Stimulated activated CD4-positive, alpha-beta T cell treated with anti-CD3 and anti-CD28 coated beads, TNF-alpha, amount 100 ng/mL, for 24 hours (primary cell): ENCODE results near the gene ZNF205.
"Not testable (repeated sequence)": the region's sequence is repeated elsewhere in the genome, so short reads cannot be mapped to it uniquely, and the experiment has no call there.

Experiments
- DNase-seq, 3 experiments: peaks; one replicate each; pipeline ENCODE4 v3.0.0-alpha.2; 2020; ENCODE audit warnings: low read depth in 3 of 3

The ZNF205 gene

GRCh38 chr16:3148256-3149192 is 36.1 kb downstream of the ZNF205 start:
- DNase-seq: no peak

GRCh38 chr16:3149193-3149530 is 36.8 kb downstream of the ZNF205 start:
- DNase-seq: no peak

- DNase-seq: peak in 1 of 3 experiments; percentile 61
Observed at GRCh38 chr16:3149630-3150345, 37.4 kb downstream of the ZNF205 start.

- peak; percentile 97 to 99 (median 98) for DNase-seq
Observed at GRCh38 chr16:3150346-3151218, 38.2 kb downstream of the ZNF205 start.

DNA sequence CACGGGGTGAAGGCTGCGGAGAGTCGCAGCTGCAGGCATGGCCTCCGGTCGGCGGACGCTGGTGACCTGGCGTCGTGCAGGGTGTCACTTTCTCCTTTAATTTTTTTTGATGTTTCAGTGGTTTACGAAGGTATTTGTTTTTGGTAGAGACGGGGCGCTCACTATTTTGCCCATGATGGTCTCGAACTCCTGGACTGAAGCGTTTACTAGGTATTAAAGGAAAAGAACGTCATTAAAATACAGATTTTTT is 39.6 kb downstream of the ZNF205 start:
- DNase-seq: no peak

DNA sequence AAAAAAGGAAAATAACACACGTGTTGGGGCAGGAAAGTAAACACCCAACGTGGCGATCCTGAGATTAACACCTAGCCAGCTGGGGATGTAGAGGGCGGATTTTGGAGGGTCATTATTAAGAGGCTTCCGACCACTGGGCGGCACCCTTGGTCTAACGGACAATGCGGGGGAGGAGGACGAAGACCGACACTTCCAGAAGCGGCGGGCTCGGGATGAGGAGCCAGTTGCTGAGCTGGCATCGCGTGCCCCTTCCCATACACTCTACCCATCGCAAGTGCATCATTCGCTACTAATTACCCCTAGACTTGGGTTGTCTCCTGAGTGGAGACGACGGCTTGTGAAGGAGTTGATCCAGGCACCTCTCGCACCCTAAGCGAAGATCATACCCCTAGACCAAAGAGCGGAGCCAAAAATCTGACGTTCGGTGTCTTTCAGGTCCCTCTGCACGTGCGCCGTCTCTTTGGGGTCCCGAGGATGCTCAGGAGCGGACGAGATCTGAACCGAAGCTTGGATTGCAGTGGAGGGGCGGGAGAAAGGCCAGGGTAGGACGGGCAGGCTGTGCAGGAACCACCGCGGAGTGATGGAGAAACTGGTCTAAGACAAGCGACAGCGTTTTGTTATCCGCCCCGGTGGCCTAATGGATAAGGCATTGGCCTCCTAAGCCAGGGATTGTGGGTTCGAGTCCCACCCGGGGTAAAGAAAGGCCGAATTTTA is 40.0 kb downstream of the ZNF205 start:
- DNase-seq: peak; percentile 75 to 92 (median 80)

DNA sequence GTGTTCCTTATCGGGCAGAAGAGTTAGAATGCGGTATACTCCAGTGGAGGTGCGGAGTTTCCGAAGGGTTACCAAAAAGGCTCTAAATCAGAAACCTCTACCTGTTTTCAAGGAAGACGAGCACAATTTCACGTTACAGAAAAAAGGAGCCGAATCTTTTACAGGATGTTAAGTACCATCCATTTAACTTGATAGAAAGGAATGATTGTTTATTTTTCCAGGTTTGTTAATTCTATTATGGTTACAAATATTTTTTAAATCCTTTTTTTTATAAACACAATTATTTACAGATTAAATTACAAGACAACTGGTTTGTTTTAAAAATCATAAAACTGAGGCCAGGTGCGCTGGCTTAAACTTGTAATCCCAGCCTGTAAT is 40.6 kb downstream of the ZNF205 start:
- no peak for DNase-seq

DNA sequence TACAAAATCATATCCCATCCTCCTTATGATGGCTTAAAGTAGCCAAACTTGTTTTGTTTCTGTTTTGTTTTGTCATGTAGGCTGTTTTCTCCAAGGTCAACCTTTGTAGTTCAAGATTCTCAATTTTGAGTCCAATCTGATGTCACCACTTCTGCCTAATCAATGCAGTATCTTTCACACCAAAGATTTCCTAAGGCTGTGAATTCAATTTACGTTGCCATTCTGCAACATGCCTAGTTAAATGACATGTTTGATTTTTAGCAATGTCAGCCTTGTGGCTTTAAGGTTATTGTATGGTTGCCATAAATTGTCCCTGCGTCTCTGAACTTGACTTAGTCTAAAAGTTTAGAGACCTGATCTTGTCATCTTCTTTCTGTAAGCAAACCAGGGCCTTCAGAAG is 42.8 kb downstream of the ZNF205 start:
- DNase-seq: no peak

GRCh38 chr16:3155972-3156371 is 43.6 kb downstream of the ZNF205 start:
- DNase-seq: no peak

DNA sequence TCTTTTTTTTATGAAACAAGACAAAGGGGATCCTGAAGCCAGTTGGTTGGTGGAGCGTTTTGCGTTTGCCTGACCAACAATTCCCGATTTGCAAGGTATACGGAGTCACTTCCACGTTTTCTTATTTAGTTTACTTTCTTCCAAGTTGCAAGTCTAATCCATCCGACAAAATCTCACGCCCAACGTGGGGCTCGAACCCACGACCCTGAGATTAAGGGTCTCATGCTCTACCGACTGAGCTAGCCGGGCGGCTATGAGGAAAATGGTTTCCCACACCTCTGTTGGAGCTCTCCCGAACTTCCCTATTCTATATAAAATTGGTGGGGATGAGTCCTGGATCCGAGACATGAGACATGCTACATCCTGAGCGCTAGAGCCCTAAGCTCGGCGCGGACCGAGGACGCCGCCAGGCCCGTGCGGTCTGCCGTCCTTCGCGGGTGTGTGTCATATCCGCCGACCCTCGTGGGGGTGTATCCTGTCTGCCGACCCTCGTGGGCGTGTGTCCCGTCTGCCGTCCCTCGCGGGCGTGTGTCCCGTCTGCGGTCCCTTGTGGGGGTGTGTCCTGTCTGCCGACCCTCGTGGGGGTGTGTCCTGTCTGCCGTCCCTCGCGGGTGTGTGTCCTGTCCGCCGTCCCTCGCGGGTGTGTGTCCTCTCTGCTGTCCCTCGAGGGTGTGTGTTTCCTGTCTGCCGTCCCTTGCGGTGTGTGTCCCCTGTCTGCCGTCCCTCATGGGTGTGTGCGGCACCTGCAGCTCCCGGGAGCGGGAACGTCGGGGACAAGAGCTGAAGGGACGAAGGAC is 45.0 kb downstream of the ZNF205 start:
- DNase-seq: peak in 2 of 3 experiments; percentile 46 to 65

- no peak for DNase-seq
Observed at GRCh38 chr16:3158026-3158509, 45.7 kb downstream of the ZNF205 start.

GRCh38 chr16:3158510-3159314 is 46.3 kb downstream of the ZNF205 start:
- DNase-seq: peak; percentile 69 to 81 (median 70)

DNA sequence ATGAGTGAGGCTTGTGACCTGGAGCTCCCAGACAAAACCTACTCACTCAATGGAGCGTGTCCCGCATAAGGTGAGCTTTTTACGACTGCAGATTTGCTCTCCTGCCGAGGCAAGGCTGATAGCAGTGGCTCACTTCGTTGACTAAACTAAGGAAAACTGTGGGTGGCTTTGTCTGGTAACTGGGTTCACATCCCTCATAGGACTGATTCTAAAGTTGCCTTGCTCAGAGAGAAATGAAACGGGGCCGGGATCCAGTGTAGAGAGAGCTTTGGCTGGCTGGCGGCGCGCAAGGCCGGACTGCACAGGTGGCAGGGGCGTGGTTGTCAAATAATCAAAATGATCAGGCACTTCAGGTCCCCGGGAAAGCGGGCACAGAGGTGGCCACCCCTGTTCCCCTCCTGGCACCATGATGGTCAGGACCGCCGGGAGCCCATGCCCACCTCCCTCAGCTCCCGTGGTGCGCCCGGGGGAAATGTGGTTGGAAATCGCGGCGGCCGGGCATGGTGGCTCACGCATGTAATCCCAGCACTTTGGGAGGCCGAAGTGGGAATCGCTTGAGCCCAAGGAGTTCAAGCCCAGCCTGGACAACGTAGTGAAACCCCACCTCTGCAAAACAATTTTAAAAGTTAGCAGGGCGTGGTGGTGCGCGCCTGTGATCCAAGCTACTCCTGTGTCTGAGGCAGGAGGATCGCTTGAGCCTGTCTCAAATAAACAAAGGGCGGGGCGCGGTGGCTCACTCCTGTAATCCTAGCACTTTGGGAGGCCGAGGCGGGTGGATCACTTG is 49.0 kb downstream of the ZNF205 start:
- DNase-seq: no peak

DNA sequence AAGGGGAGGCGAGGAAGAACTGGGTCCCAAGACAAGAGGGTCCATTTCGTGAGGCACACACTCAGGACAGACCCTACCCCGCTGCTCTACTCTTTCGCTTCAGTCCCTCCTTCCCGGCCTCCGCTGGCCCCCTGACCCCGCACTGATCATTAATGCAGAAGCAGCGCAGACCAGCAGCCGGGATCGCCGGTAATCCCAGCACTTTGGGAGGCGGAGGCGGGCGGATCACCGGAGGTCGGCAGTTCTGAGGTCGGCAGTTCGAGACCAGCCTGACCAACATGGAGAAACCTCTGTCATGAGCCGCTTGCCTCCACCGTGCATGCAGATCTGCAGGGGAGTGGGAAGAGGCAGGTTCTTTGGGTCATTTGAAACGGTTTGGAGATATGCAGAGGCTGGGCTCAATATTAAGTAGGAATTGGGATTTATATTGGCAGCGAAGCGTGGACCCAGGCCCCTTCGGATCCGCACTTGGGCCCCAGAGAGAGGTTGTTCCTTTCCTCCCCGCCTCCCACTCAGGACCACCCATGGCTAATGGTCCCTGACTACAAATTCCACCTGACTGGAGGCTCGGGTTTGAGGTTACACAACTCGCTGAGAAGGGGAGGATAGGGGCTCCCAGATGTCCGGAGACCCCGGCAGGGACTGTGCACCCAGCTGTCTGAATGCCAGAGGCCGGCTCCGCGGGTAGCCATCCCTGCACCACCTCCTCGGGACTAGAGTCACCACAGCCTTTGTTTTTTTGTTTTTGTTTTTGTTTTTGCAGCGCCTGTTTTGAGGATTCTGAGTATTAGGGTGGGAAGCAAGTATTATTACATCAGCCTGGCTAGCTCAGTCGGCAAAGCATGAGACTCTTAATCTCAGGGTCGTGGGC is 52.0 kb downstream of the ZNF205 start:
- DNase-seq: no peak

- no peak for DNase-seq
Observed at GRCh38 chr16:3165111-3165822, 52.9 kb downstream of the ZNF205 start.

GRCh38 chr16:3166505-3166886 is 54.1 kb downstream of the ZNF205 start:
- no peak for DNase-seq

- DNase-seq: not testable (repeated sequence)
Observed at GRCh38 chr16:3168729-3169128, 56.3 kb downstream of the ZNF205 start.
